ENCODE data around the gene SCN5A.

GRCh38 chr3:38698061-38698460 is 48.6 kb upstream of the SCN5A start:
- TF ChIP-seq EZH2phosphoT487 (IDR thresholded peaks at IDR 0.05; ENCODE audit: insufficient read depth, low read depth), result no peak
- no peak for TF ChIP-seq EZH2 (IDR thresholded peaks at IDR 0.05; ENCODE audit: insufficient read depth, poor library complexity, severe bottlenecking)

All from GM23248 (cell line).